B cell (primary cell): Measurements from ENCODE around the gene SRD5A1.

Experiments
- CTCF ChIP-seq: fragments of 200-600 bp; IDR thresholded peaks from one replicate; pipeline ENCODE4 v1.8.0; 2022; ENCODE audit warnings: antibody characterized with exemption, mild to moderate bottlenecking
- EZH2 ChIP-seq: IDR thresholded peaks from 2 replicates; pipeline ENCODE4 v1.6.1; 2012; ENCODE audit warnings: borderline replicate concordance, low read depth, mild to moderate bottlenecking, moderate library complexity, low read length; ENCODE audit not compliant: insufficient read depth, poor library complexity, severe bottlenecking

- TF ChIP-seq CTCF (no peak), EZH2 (no peak)
Observed at GRCh38 chr5:6587171-6587570, 46.1 kb upstream of the SRD5A1 start.
